ENCODE data around the gene CEP20.
A peak's percentile ranks its signal among the peaks of the same experiment; 100 is the strongest.

CEP20 gene

DNA sequence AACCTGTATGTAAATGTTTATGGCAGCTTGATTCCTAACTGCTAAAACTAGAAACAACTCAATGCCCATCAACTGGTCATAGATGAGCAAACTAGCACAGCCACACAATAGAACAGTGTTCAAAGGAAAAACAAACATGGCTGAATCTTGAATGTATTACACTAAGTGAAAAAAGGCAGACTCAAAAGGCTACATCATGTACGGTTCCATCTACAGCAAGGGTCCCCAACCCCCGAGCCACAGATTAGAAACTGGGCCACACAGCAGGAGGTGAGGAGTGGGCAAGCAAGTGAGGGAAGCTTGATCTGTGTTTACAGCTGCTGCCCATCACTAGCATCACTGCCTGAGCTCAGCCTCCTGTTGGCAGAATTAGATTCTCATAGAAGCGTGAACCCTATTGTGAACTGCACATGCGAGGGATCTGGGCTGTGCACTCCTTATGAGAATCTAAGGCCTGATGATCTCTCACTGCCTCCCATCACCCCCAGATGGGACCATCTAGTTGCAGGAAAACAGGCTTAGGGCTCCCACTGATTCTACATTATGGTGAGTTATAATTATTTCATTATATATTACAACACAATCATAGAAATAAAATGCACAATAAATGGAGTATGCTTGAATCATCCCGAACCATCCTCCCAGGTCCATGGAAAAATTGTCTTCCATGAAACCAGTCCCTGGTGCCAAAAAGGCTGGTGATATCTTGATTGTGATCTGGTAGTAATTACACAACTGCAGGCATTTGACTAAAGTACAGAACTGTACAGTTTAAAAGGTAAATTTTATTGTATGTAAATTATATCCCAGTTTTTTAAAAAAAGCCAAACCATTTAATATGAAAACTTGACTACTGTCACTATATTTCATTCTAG lies 7.7 kb downstream of the CEP20 start:
- TF ChIP-seq, protein P1, sequence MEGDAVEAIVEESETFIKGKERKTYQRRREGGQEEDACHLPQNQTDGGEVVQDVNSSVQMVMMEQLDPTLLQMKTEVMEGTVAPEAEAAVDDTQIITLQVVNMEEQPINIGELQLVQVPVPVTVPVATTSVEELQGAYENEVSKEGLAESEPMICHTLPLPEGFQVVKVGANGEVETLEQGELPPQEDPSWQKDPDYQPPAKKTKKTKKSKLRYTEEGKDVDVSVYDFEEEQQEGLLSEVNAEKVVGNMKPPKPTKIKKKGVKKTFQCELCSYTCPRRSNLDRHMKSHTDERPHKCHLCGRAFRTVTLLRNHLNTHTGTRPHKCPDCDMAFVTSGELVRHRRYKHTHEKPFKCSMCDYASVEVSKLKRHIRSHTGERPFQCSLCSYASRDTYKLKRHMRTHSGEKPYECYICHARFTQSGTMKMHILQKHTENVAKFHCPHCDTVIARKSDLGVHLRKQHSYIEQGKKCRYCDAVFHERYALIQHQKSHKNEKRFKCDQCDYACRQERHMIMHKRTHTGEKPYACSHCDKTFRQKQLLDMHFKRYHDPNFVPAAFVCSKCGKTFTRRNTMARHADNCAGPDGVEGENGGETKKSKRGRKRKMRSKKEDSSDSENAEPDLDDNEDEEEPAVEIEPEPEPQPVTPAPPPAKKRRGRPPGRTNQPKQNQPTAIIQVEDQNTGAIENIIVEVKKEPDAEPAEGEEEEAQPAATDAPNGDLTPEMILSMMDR (IDR thresholded peaks at IDR 0.05) = no peak

DNA sequence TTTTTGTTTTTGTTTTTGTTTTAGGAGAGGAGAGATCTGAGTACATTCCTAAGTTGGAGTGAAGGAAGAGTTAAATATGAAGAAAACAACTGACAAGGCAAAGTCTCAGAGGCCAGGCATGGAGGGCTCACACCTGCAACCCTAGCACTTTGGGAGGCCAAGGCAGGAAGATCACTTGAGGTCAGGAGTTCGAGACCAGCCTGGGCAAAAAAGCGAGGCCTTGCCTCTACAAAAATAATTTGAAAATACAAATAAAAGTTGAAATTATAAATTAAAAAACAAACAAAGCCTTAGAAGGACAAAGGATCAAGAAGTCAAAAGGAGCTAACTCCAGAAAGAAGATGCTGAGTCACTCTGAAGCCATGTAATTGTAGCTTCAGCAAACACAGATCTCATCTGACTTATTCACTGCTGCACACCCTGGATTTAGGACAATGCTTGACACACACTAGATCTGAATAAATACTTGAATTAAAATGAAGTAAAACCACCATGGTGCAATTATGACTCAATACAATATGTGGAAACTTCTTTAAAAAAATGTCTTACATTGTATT lies 9.1 kb downstream of the CEP20 start:
- TF ChIP-seq, protein P1 (IDR thresholded peaks at IDR 0.05) = no peak

DNA sequence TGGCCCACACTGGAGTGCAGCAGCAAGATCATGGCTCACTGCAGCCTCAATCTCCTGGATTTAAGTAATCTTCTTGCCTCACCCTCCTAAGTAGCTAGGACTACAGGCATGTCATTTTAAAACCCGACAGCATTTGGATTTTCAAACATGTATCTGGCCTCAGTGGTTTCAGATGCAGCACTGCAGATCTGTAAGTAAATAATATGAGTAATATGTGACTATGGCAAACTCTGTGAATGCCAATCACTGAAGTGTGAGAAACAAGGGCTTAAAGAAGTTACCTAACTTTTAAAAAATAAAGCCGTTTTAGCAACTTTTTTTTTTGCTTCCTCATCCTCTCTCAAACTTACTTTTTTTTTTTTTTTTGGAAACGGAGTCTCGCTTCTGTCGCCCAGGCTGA lies 11.9 kb downstream of the CEP20 start:
- TF ChIP-seq, protein P1 (IDR thresholded peaks at IDR 0.05) = no peak

DNA sequence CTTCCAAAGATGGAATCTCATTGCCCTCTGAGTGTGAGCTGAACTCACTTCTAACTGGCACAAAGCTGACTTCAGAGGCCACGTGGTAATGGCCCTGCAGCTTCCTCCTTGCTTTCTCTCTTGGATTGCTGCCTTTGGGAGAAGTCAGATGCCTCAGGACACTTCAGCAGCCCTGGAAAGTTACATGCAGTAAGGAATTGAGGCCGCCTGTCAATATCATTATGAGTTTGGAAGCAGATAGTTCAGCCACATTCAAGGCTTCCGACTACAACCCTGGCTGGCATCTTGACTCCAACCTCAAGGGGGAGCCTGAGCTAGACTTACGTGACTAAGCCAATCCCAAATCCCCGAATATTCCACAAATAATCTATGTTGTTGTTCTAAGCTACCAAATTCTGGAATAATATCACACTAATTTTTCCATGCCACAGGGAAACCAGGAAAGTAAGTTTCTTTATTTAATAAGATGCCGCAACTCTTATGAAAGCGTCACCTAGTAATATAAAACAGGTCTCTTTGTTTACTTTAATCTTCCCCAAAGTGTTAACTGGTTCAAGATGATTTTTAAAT lies 13.6 kb downstream of the CEP20 start:
- TF ChIP-seq, protein P1 (IDR thresholded peaks at IDR 0.05) = peak; percentile 71

DNA sequence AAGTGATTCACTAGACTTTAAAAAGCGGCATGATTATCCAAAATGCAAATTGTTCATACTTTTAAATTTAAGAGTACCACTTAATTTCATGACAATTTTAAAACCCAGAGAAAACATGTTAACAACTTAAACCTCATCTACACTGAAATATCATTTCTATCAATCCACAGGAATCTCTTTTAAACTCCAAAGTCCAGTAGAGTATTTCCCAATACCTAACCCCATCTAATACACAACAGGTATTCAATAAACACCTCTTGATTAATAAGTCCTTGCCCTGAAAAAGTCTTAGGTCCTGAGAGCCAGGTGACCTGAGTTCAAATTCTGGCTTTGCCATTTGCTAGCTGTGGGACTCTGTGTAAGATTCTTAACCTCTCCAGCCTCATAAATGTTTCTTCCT lies 14.7 kb downstream of the CEP20 start:
- TF ChIP-seq, protein P1 (IDR thresholded peaks at IDR 0.05) = no peak

DNA sequence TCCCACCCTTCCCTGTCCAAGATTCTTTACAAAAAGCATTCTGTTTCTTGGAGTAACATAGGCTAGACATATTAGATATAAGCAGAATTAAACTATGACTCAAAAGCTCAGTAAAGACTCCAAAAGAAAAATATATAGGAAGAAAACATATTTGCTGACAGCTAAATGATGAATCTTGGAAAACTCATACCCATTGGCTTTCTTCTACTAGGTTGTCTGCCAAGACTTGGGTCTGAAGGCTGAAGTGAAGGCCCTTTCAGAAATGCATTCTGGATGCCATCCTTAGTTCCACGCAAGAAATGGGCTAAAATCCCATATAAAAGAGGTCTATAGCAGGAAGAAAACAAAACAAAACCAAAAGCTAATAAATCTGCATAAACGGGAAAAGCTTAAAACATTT lies 15.1 kb downstream of the CEP20 start:
- TF ChIP-seq, protein P1 (IDR thresholded peaks at IDR 0.05) = no peak

DNA sequence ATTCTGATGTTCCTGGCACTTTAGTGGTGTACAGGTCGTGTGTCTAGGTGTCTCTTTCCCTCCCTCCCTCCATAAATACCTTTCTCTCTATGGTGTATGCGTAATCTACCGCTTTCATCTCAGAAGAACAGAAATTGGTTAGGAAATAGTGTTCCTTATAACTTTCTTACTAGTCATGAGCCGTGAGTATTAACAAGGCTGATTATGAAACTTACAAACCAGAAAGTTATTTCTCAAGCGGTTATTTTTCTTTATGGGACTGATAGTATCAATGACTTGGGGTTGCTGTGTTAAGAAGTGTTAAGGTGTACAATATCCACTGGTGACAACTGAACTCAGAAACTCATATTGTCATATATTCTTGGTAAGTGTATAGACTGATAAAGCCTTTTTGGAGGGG lies 18.4 kb downstream of the CEP20 start:
- TF ChIP-seq, protein P1 (IDR thresholded peaks at IDR 0.05) = no peak
